Measurements from ENCODE around the gene ZNF613. TPM values are rescaled to one million over a fixed set of nuclear protein-coding genes. Genes with fewer than 3 reads are reported as not detected.
A peak's percentile ranks its signal among the peaks of the same experiment; 100 is the strongest.
"Not testable (repeated sequence)": the region's sequence is repeated elsewhere in the genome, so short reads cannot be mapped to it uniquely, and the experiment has no call there.

ZNF613 gene
- polyA plus RNA-seq, 4 donors = 10.9 to 16.4 (median 15.0) TPM

- no peak for DNase-seq (ENCODE audit: low read depth in 4 of 4, low spot score in 3 of 4)
Observed at GRCh38 chr19:51931921-51932320, 4.6 kb downstream of the ZNF613 start.

- DNase-seq (ENCODE audit: low read depth in 4 of 4, low spot score in 3 of 4) = no peak
Observed at GRCh38 chr19:51938936-51939335, 11.7 kb downstream of the ZNF613 start.

GRCh38 chr19:51944798-51945552 is 17.7 kb downstream of the ZNF613 start:
- no peak for DNase-seq (ENCODE audit: low read depth in 4 of 4, low spot score in 3 of 4)

- no peak for DNase-seq (ENCODE audit: low read depth in 4 of 4, low spot score in 3 of 4)
Observed at GRCh38 chr19:51946602-51947001, 19.3 kb downstream of the ZNF613 start.

GRCh38 chr19:51948975-51949374 is 21.7 kb downstream of the ZNF613 start:
- DNase-seq (ENCODE audit: low read depth in 4 of 4, low spot score in 3 of 4) = peak; percentile 48 to 69 (median 50)

GRCh38 chr19:51957846-51958245 is 30.6 kb downstream of the ZNF613 start:
- not testable (repeated sequence) for DNase-seq (ENCODE audit: low read depth in 4 of 4, low spot score in 3 of 4)

GRCh38 chr19:51959791-51960190 is 32.5 kb downstream of the ZNF613 start:
- no peak for DNase-seq (ENCODE audit: low read depth in 4 of 4, low spot score in 3 of 4)

GRCh38 chr19:51960621-51961233 is 33.5 kb downstream of the ZNF613 start:
- DNase-seq (ENCODE audit: low read depth in 4 of 4, low spot score in 3 of 4) = not testable (repeated sequence)

GRCh38 chr19:51965583-51965982 is 38.3 kb downstream of the ZNF613 start:
- DNase-seq (ENCODE audit: low read depth in 4 of 4, low spot score in 3 of 4) = no peak

- DNase-seq (ENCODE audit: low read depth in 4 of 4, low spot score in 3 of 4) = no peak
Observed at GRCh38 chr19:51970718-51971117, 43.4 kb downstream of the ZNF613 start.

GRCh38 chr19:51971624-51972023 is 44.4 kb downstream of the ZNF613 start:
- no peak for DNase-seq (ENCODE audit: low read depth in 4 of 4, low spot score in 3 of 4)

- not testable (repeated sequence) for DNase-seq (ENCODE audit: low read depth in 4 of 4, low spot score in 3 of 4)
Observed at GRCh38 chr19:51975787-51976186, 48.5 kb downstream of the ZNF613 start.

GRCh38 chr19:51976852-51977251 is 49.6 kb downstream of the ZNF613 start:
- no peak for DNase-seq (ENCODE audit: low read depth in 4 of 4, low spot score in 3 of 4)

- no peak for DNase-seq (ENCODE audit: low read depth in 4 of 4, low spot score in 3 of 4)
Observed at GRCh38 chr19:51977346-51977745, 50.1 kb downstream of the ZNF613 start.

GRCh38 chr19:51978882-51979281 is 51.6 kb downstream of the ZNF613 start:
- DNase-seq (ENCODE audit: low read depth in 4 of 4, low spot score in 3 of 4) = no peak

- no peak for DNase-seq (ENCODE audit: low read depth in 4 of 4, low spot score in 3 of 4)
Observed at GRCh38 chr19:51980116-51980736, 53.0 kb downstream of the ZNF613 start.

GRCh38 chr19:51980926-51981325 is 53.7 kb downstream of the ZNF613 start:
- not testable (repeated sequence) for DNase-seq (ENCODE audit: low read depth in 4 of 4, low spot score in 3 of 4)

- no peak for DNase-seq (ENCODE audit: low read depth in 4 of 4, low spot score in 3 of 4)
Observed at GRCh38 chr19:51983361-51983760, 56.1 kb downstream of the ZNF613 start.

- DNase-seq (ENCODE audit: low read depth in 4 of 4, low spot score in 3 of 4) = peak; percentile 85 to 93 (median 90)
Observed at GRCh38 chr19:51986309-51987291, 59.3 kb downstream of the ZNF613 start, which contains the start of gene ZNF350. TSS of gene ZNF350 (minus strand) at chr19:51986840. CDS start at chr19:51974360, 12,480 bp downstream.

GRCh38 chr19:51993422-51993821 is 66.2 kb downstream of the ZNF613 start:
- no peak for DNase-seq (ENCODE audit: low read depth in 4 of 4, low spot score in 3 of 4)
